Stimulated activated CD4-positive, alpha-beta T cell treated with anti-CD3 and anti-CD28 coated beads, Interleukin-1b, Interleukin-23, amount 100 ng/mL, for 1 hour (primary cell): ENCODE results near the gene LRRC23.
A peak's percentile ranks its signal among the peaks of the same experiment; 100 is the strongest.
"Not testable (repeated sequence)": the region's sequence is repeated elsewhere in the genome, so short reads cannot be mapped to it uniquely, and the experiment has no call there.

Experiments used
- DNase-seq, 2 donors: peaks; one replicate each; pipeline ENCODE4 v3.0.0-alpha.2; 2020; ENCODE audit warnings: low read depth in 2 of 2

Gene LRRC23, protein sequence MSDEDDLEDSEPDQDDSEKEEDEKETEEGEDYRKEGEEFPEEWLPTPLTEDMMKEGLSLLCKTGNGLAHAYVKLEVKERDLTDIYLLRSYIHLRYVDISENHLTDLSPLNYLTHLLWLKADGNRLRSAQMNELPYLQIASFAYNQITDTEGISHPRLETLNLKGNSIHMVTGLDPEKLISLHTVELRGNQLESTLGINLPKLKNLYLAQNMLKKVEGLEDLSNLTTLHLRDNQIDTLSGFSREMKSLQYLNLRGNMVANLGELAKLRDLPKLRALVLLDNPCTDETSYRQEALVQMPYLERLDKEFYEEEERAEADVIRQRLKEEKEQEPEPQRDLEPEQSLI

GRCh38 chr12:6904280-6905276, at the start of gene LRRC23:
LRRC23 (plus strand) TSS chr12:6904822; CDS start chr12:6905634, 812 bp downstream.
- peak; percentile 88 to 92 for DNase-seq

GRCh38 chr12:6855322-6855721, 49.3 kb upstream of the LRRC23 start:
- no peak for DNase-seq

- DNase-seq: no peak
These were observed 45.8 kb upstream of the LRRC23 start for GRCh38 chr12:6858799-6859198.

DNA sequence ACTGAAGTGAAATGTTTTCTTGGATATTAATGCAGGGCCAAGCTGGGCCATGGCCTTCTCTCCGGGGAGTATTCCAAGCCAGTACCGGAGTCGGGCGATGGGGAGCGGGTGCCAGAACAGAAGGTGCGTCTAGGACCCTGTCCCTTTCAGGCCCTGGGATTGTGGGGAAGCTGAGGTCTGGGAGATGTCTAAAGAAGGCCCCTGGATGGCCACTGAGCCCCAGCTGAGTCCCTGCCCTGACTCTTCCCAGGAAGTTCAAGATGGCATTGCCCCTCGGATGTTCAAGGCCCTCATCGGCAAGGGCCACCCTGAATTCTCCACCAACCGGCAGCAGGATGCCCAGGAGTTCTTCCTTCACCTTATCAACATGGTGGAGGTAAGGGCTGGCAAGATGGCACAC, 44.5 kb upstream of the LRRC23 start:
- no peak for DNase-seq

DNA sequence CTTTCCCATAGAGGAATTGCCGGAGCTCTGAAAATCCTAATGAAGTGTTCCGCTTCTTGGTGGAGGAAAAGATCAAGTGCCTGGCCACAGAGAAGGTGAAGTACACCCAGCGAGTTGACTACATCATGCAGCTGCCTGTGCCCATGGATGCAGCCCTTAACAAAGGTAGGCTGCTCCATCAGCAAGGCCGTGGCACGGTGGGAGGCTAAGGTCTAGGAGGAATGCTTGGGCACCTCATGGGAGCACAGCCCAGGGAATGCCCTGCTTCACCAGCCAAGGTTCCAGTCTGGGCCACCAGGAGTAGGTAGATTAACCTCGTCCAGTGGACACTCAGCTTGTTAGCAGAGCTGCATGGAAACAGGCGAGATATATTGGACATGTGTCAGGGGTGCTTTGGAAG, 43.7 kb upstream of the LRRC23 start:
- no peak for DNase-seq

- no peak for DNase-seq
These were observed 43.2 kb upstream of the LRRC23 start for GRCh38 chr12:6861391-6861790.

DNA sequence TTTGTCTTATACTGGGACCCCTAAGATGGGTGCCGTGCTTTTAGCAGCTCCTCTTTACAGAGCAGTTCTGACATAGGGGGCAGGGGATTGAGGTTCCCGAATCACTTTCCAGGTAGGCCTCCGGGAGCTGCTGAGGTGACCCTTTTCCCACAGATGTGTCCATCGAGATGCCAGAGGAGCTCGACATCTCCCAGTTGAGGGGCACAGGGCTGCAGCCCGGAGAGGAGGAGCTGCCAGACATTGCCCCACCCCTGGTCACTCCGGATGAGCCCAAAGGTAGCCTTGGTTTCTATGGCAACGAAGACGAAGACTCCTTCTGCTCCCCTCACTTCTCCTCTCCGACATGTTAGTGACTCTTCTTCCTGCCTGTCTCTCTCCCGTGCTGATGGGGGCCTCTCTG, 41.6 kb upstream of the LRRC23 start:
- no peak for DNase-seq

- no peak for DNase-seq
These were observed 40.9 kb upstream of the LRRC23 start for GRCh38 chr12:6863586-6864321.

GRCh38 chr12:6865307-6865706, 39.3 kb upstream of the LRRC23 start:
- not testable (repeated sequence) for DNase-seq

- DNase-seq: no peak
These were observed 38.3 kb upstream of the LRRC23 start for GRCh38 chr12:6866163-6866919.

GRCh38 chr12:6866920-6867412, 37.7 kb upstream of the LRRC23 start:
- DNase-seq: no peak

- peak; percentile 63 to 65 for DNase-seq
These were observed 37.0 kb upstream of the LRRC23 start, which contains the start of gene TPI1 for GRCh38 chr12:6867413-6868210. TPI1 (plus strand) TSS chr12:6867531; CDS start chr12:6867567, 36 bp downstream.

DNA sequence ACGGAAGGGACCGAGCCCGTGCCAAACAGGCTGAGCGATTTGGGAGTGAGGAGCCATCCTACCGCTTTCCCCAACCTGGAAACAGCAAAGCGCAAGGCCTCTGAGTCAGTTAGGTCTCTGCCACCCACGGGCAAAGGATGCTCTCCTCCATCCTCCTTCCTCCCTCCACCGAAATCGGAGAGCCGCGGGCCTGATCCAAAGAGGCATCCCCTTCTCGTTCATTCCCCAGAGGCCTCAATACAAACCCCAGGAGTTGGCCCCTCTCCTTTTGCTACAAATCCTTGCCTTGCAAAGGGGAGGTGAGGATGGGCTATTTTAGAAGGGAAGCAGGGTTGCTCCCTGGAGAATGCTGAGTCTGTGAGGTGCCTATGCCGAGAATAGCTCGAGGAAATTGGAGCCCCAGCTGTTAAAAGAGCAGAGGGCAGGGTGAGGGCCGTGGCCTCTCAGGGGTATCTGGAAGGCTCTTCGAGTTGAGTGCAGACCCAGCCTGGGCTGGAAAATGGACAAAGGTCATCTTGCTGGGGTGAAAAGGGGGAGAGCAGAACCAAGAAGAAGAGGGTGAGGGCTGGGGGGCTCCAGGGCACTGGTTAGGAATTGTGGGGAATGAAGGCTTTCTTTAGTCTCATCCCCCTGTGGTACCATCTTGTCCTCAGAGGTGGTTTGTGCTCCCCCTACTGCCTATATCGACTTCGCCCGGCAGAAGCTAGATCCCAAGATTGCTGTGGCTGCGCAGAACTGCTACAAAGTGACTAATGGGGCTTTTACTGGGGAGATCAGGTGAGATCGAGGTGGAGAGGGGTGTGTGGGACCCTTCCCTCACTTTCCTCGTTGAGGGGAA, 36.2 kb upstream of the LRRC23 start:
- no peak for DNase-seq

- peak; percentile 75 to 77 for DNase-seq
These were observed 35.3 kb upstream of the LRRC23 start for GRCh38 chr12:6869049-6870021.

- not testable (repeated sequence) for DNase-seq
These were observed 34.3 kb upstream of the LRRC23 start for GRCh38 chr12:6870304-6870703.

GRCh38 chr12:6871052-6871957, 33.3 kb upstream of the LRRC23 start:
- DNase-seq: no peak
